Sigmoid colon (tissue), 3 donors: ENCODE results near the gene AGXT.

ENCODE experiments used
- CTCF ChIP-seq, 4 experiments: fragments of 450-650 bp in 3 of 4; fragments of 200-600 bp in 1 of 4; IDR thresholded peaks; one replicate each; pipeline ENCODE4 v1.5.1; 2016 to 2019; ENCODE audit warnings: antibody characterized with exemption in 4 of 4, mild to moderate bottlenecking in 3 of 4, moderate library complexity in 2 of 4
- POLR2A ChIP-seq, 2 donors: fragments of 450-650 bp; IDR thresholded peaks; one replicate each; pipeline ENCODE4 v1.6.1; 2016; ENCODE audit warnings: antibody characterized with exemption in 2 of 2, mild to moderate bottlenecking in 2 of 2, moderate library complexity in 2 of 2

DNA sequence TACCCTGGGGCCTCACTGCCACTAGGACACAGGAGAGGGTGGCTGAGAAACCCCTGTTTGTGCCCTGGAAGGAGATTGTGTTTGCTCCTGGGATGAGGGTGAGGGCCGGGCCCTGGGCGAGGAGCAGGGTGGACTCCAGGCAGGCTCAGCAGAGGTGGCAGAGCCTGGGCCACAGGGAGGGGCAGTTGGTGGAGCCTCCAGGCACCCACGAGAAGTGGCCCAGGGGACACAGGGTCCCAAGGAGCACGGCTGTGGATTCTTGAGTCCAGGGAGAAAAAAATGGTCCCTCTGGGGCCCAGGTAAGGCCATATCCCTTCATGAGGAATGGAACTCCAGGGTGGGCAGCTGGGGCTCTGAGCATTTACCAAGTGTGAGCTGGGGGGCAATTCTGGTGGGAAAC, 19.0 kb downstream of the AGXT start:
- TF ChIP-seq POLR2A (IDR thresholded peaks at IDR 0.05), result no peak
- TF ChIP-seq CTCF (IDR thresholded peaks at IDR 0.05), result no peak
